ENCODE results near the gene ORM1.
"Not testable (repeated sequence)": the region's sequence is repeated elsewhere in the genome, so short reads cannot be mapped to it uniquely, and the experiment has no call there.

The ORM1 gene

DNA sequence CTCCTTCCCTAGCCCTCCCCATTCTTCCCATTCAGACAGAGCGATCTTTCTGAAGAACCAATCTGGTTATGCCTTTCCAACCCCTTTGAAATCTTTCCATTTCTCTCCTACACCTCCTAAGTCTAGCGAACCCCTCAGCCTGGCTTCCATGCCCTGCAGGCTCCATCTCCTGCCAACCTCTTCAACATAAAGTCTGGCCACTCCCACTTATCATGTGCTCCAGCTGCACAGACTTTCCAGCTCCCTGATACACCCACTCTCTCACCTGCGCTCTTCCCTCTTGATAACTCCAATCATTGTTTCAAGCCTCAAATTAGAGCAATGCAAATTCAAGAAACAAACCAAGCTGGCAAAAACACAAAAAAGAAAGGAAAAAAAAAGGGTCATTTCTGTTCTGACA lies 3.8 kb upstream of the ORM1 start:
- Histone ChIP-seq H3K14ac (ENCODE audit: low read length) (no peak overlapping the region), H3K4me3 (ENCODE audit: low read length in 2 of 2) (no peak overlapping the region), H2AFZ (ENCODE audit: low read length) (no peak overlapping the region), H3K27me3 (ENCODE audit: control insufficient read depth in 3 of 3, insufficient read depth in 3 of 3, low read depth in 1 of 3, low read length in 3 of 3) (peaks cover 0 to 7% (median 0%) of the 10 kb centered on the region in 3 experiments), H3K4me1 (ENCODE audit: control insufficient read depth in 2 of 2, insufficient read depth in 1 of 2, low read depth in 1 of 2, low read length in 2 of 2) (peaks cover 0 to 3% of the 10 kb centered on the region in 2 donors), H3K4ac (ENCODE audit: low read length) (no peak overlapping the region), H3K36me3 (replicated peaks in 1 of 2; ENCODE audit: control insufficient read depth in 2 of 2, insufficient read depth in 2 of 2, low read length in 2 of 2) (no peaks in the 10 kb centered on the region), H3K79me1 (ENCODE audit: low read depth, low read length) (no peaks in the 10 kb centered on the region), H3K23ac (ENCODE audit: low read depth, low read length, poor library complexity) (no peak overlapping the region), H2AK5ac (ENCODE audit: low read depth, low read length) (no peak overlapping the region), H4K8ac (ENCODE audit: low read depth, low read length) (no peak overlapping the region), H2BK15ac (ENCODE audit: low read length) (no peak overlapping the region), H2BK120ac (ENCODE audit: low read depth, low read length) (no peak overlapping the region), H4K91ac (ENCODE audit: low read depth, low read length, poor library complexity) (no peak overlapping the region), H2BK12ac (ENCODE audit: low read length) (no peak overlapping the region), H3K18ac (ENCODE audit: low read length) (no peak overlapping the region), H3K9me3 (replicated peaks in 1 of 2; ENCODE audit: control insufficient read depth in 2 of 2, insufficient read depth in 1 of 2, low read depth in 1 of 2, low read length in 2 of 2) (peaks cover 0 to 2% of the 10 kb centered on the region in 2 donors), H3K9ac (ENCODE audit: low read depth, low read length, poor library complexity) (no peak overlapping the region), H3K27ac (replicated peaks; ENCODE audit: low read length) (no peak overlapping the region), H3K4me2 (ENCODE audit: insufficient read depth, low read length, poor library complexity, severe bottlenecking) (no peak overlapping the region), H2BK5ac (ENCODE audit: low read length) (no peak overlapping the region)
- no peak for DNase-seq (ENCODE audit: low spot score)
- no CpG with 5 or more reads among the region's 3 CpGs for WGBS, 2 donors (ENCODE audit: extremely low coverage in 2 of 2, insufficient read length in 2 of 2, insufficient replicate concordance in 1 of 2)

DNA sequence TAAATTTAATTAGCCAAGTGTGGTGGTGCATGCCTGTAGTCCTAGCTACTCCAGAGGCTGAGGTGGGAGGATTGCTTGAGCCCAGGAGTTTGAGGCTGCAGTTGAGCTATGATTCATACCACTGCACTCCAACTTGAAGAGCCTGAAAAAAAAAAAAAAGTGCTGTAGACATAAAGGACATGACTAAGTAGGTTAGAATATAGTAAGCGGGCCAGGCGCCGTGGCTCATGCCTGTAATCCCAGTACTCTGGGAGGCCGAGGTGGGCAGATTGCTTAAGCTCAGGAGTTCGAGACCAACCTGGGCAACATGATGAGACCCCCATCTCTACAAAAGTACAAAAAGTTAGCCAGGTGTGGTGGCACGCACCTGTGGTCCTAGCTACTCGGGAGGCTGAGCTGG lies 2.2 kb upstream of the ORM1 start:
- H3K18ac ChIP-seq (ENCODE audit: low read length); H3K27ac ChIP-seq (replicated peaks; ENCODE audit: low read length); H3K23ac ChIP-seq (ENCODE audit: low read depth, low read length, poor library complexity); H3K9me3 ChIP-seq (replicated peaks in 1 of 2; ENCODE audit: control insufficient read depth in 2 of 2, insufficient read depth in 1 of 2, low read depth in 1 of 2, low read length in 2 of 2); H3K4ac ChIP-seq (ENCODE audit: low read length); H2BK5ac ChIP-seq (ENCODE audit: low read length); H3K79me1 ChIP-seq (ENCODE audit: low read depth, low read length); H2AK5ac ChIP-seq (ENCODE audit: low read depth, low read length); H4K8ac ChIP-seq (ENCODE audit: low read depth, low read length); H3K4me3 ChIP-seq (ENCODE audit: low read length in 2 of 2); H3K4me1 ChIP-seq (ENCODE audit: control insufficient read depth in 2 of 2, insufficient read depth in 1 of 2, low read depth in 1 of 2, low read length in 2 of 2); H4K91ac ChIP-seq (ENCODE audit: low read depth, low read length, poor library complexity); H2AFZ ChIP-seq (ENCODE audit: low read length); H3K9ac ChIP-seq (ENCODE audit: low read depth, low read length, poor library complexity); H3K36me3 ChIP-seq (replicated peaks in 1 of 2; ENCODE audit: control insufficient read depth in 2 of 2, insufficient read depth in 2 of 2, low read length in 2 of 2); DNase-seq (ENCODE audit: low spot score); H3K14ac ChIP-seq (ENCODE audit: low read length); H2BK120ac ChIP-seq (ENCODE audit: low read depth, low read length); H2BK12ac ChIP-seq (ENCODE audit: low read length); H2BK15ac ChIP-seq (ENCODE audit: low read length); H3K4me2 ChIP-seq (ENCODE audit: insufficient read depth, low read length, poor library complexity, severe bottlenecking): not testable (repeated sequence)
- no CpG with 5 or more reads among the region's 7 CpGs for WGBS, 2 donors (ENCODE audit: extremely low coverage in 2 of 2, insufficient read length in 2 of 2, insufficient replicate concordance in 1 of 2)
- H3K27me3 ChIP-seq (ENCODE audit: control insufficient read depth in 3 of 3, insufficient read depth in 3 of 3, low read depth in 1 of 3, low read length in 3 of 3) = peaks cover 0 to 16% (median 0%) of the 10 kb centered on the region in 3 experiments

DNA sequence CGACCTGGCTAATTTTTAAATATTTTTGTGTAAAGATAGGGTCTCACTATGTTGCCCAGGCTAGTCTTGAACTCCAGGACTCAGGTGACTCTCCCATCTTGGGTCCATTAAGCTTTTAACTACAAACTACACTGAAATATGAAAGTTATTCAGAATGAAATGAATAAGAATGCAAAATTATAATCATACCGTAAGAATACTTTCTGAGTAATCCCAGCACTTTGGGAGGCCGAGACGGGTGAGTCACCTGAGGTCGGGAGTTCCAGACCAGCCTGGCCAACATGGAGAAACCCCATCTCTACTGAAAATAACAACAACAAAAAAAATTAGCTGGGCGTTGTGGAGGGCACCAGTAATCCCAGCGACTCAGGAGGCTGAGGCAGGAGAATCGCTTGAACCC lies 1.1 kb upstream of the ORM1 start:
- no CpG with 5 or more reads among the region's 8 CpGs for WGBS, 2 donors (ENCODE audit: extremely low coverage in 2 of 2, insufficient read length in 2 of 2, insufficient replicate concordance in 1 of 2)
- no peak overlapping the region for H3K23ac ChIP-seq (ENCODE audit: low read depth, low read length, poor library complexity)

DNA sequence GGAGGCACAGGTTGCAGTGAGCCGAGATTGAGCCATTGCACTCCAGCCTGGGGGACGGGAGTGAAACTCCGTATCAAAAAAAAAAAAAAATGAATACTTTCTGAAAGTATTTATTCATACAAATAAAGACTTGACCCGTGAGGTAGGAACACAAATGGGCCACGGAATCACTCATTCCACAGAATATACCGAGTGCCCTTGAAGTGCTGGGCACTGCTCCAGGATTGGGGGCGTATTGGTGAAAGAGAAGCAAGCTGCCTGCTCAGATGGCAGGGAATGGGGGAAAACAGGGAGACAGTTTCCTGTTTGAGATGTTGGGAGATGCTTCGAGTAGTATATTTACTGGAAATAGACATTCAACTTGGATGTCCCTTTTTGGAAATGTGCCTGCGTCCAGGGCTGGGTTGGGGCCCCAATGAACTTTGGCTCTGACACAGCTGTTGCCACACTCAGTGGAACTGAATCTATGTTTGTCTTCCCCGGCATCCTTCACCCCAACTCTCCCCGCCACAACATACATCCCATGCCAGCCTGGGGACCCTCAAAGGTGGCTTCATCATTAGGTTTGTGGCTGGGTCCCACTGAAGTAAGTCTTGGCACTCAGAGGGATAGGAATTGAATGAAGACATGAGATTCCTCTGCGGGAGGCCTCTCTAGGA lies 609 bp upstream of the ORM1 start:
- not testable (repeated sequence) for H2AK5ac ChIP-seq (ENCODE audit: low read depth, low read length); H3K27ac ChIP-seq (replicated peaks; ENCODE audit: low read length); H2BK12ac ChIP-seq (ENCODE audit: low read length); H2BK120ac ChIP-seq (ENCODE audit: low read depth, low read length); DNase-seq (ENCODE audit: low spot score); H3K18ac ChIP-seq (ENCODE audit: low read length); H3K79me1 ChIP-seq (ENCODE audit: low read depth, low read length); H3K4me1 ChIP-seq (ENCODE audit: control insufficient read depth in 2 of 2, insufficient read depth in 1 of 2, low read depth in 1 of 2, low read length in 2 of 2); H3K23ac ChIP-seq (ENCODE audit: low read depth, low read length, poor library complexity); H3K9ac ChIP-seq (ENCODE audit: low read depth, low read length, poor library complexity); H3K9me3 ChIP-seq (replicated peaks in 1 of 2; ENCODE audit: control insufficient read depth in 2 of 2, insufficient read depth in 1 of 2, low read depth in 1 of 2, low read length in 2 of 2); H3K4me3 ChIP-seq (ENCODE audit: low read length in 2 of 2); H3K36me3 ChIP-seq (replicated peaks in 1 of 2; ENCODE audit: control insufficient read depth in 2 of 2, insufficient read depth in 2 of 2, low read length in 2 of 2); H3K14ac ChIP-seq (ENCODE audit: low read length); H4K91ac ChIP-seq (ENCODE audit: low read depth, low read length, poor library complexity); H2BK5ac ChIP-seq (ENCODE audit: low read length); H4K8ac ChIP-seq (ENCODE audit: low read depth, low read length); H2BK15ac ChIP-seq (ENCODE audit: low read length); H2AFZ ChIP-seq (ENCODE audit: low read length); H3K4me2 ChIP-seq (ENCODE audit: insufficient read depth, low read length, poor library complexity, severe bottlenecking); H3K4ac ChIP-seq (ENCODE audit: low read length)
- no CpG with 5 or more reads among the region's 12 CpGs for WGBS, 2 donors (ENCODE audit: extremely low coverage in 2 of 2, insufficient read length in 2 of 2, insufficient replicate concordance in 1 of 2)
- peaks cover 0 to 19% (median 0%) of the 10 kb centered on the region in 3 experiments for H3K27me3 ChIP-seq (ENCODE audit: control insufficient read depth in 3 of 3, insufficient read depth in 3 of 3, low read depth in 1 of 3, low read length in 3 of 3)

More for the DNA sequence above, 1.1 kb upstream of the ORM1 start:
- no peak for DNase-seq (ENCODE audit: low spot score)
- H3K79me1 ChIP-seq (ENCODE audit: low read depth, low read length) = no peaks in the 10 kb centered on the region
- H3K36me3 ChIP-seq (replicated peaks in 1 of 2; ENCODE audit: control insufficient read depth in 2 of 2, insufficient read depth in 2 of 2, low read length in 2 of 2) = no peaks in the 10 kb centered on the region
- no peak overlapping the region for H2AFZ ChIP-seq (ENCODE audit: low read length)
- no peaks in the 10 kb centered on the region for H3K9me3 ChIP-seq (replicated peaks in 1 of 2; ENCODE audit: control insufficient read depth in 2 of 2, insufficient read depth in 1 of 2, low read depth in 1 of 2, low read length in 2 of 2)
- H3K27me3 ChIP-seq (ENCODE audit: control insufficient read depth in 3 of 3, insufficient read depth in 3 of 3, low read depth in 1 of 3, low read length in 3 of 3) = peaks cover 0 to 19% (median 0%) of the 10 kb centered on the region in 3 experiments
- H2BK12ac ChIP-seq (ENCODE audit: low read length) = no peak overlapping the region
- no peak overlapping the region for H2BK5ac ChIP-seq (ENCODE audit: low read length)
- no peak overlapping the region for H2AK5ac ChIP-seq (ENCODE audit: low read depth, low read length)
- H3K14ac ChIP-seq (ENCODE audit: low read length) = no peak overlapping the region
- H3K4me2 ChIP-seq (ENCODE audit: insufficient read depth, low read length, poor library complexity, severe bottlenecking) = no peak overlapping the region
- no peak overlapping the region for H3K18ac ChIP-seq (ENCODE audit: low read length)
- H3K9ac ChIP-seq (ENCODE audit: low read depth, low read length, poor library complexity) = no peak overlapping the region
- no peak overlapping the region for H3K4ac ChIP-seq (ENCODE audit: low read length)
- H3K27ac ChIP-seq (replicated peaks; ENCODE audit: low read length) = no peak overlapping the region
- H4K91ac ChIP-seq (ENCODE audit: low read depth, low read length, poor library complexity) = no peak overlapping the region
- H2BK120ac ChIP-seq (ENCODE audit: low read depth, low read length) = no peak overlapping the region
- H3K4me3 ChIP-seq (ENCODE audit: low read length in 2 of 2) = no peak overlapping the region
- peaks cover 0 to 2% of the 10 kb centered on the region in 2 donors for H3K4me1 ChIP-seq (ENCODE audit: control insufficient read depth in 2 of 2, insufficient read depth in 1 of 2, low read depth in 1 of 2, low read length in 2 of 2)
- no peak overlapping the region for H4K8ac ChIP-seq (ENCODE audit: low read depth, low read length)
- H2BK15ac ChIP-seq (ENCODE audit: low read length) = no peak overlapping the region
